ENCODE results near the gene ATP10A. TPM values are rescaled to one million over a fixed set of nuclear protein-coding genes. Genes with fewer than 3 reads are reported as not detected.

ATP10A gene
- total RNA-seq, 4 donors from 2014 or later = 3.8 to 7.1 (median 5.2) TPM

GRCh38 chr15:25780479-25781255, 82.5 kb downstream of the ATP10A start:
- no peak overlapping the region for H3K4me3 ChIP-seq
- 94% methylated on average over 28 of the region's 28 CpGs for WGBS
- no peaks in the 10 kb centered on the region for H3K9me3 ChIP-seq
- no peak overlapping the region for H3K27ac ChIP-seq
- peak in 1 of 2 donors; percentile 43 for DNase-seq (ENCODE audit: low spot score in 2 of 2)
- no peaks in the 10 kb centered on the region for H3K27me3 ChIP-seq
- H3K4me1 ChIP-seq = peaks cover 25% of the 10 kb centered on the region
- H3K36me3 ChIP-seq = no peaks in the 10 kb centered on the region
- TF ChIP-seq CTCF (IDR thresholded peaks at IDR 0.05) = no peak
- TF ChIP-seq POLR2AphosphoS5 (IDR thresholded peaks at IDR 0.05) = no peak
- TF ChIP-seq EP300 (IDR thresholded peaks at IDR 0.05) = no peak
- TF ChIP-seq POLR2A (IDR thresholded peaks at IDR 0.05) = no peak

DNA sequence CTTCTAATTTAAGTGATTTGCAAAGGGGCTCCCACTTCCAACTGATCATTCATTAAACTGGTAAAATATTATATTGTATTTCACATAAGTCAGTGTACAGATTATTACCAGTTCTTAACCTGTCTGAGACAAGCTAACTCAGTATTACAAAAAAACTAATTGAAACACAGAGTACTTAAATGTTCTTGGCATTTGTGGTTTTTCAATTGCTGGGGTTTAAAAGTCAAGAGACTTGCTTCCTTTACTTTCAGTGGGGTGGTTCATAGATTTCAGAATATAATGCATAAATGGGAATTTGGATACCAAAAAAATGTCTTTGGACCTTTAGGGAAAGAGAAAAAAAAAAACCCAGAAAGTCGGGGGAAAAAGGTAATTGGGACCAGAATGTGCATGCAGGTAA, 85.0 kb downstream of the ATP10A start:
- Histone ChIP-seq H3K27ac (no peak overlapping the region), H3K9me3 (no peaks in the 10 kb centered on the region), H3K4me1 (peaks cover 15% of the 10 kb centered on the region), H3K27me3 (no peaks in the 10 kb centered on the region), H3K4me3 (no peak overlapping the region), H3K36me3 (no peaks in the 10 kb centered on the region)
- TF ChIP-seq POLR2A (IDR thresholded peaks at IDR 0.05) (no peak), EP300 (IDR thresholded peaks at IDR 0.05) (no peak), CTCF (IDR thresholded peaks at IDR 0.05) (no peak), POLR2AphosphoS5 (IDR thresholded peaks at IDR 0.05) (no peak)
- 83% methylated on average over 1 of the region's 1 CpG for WGBS
- no peak for DNase-seq (ENCODE audit: low spot score in 2 of 2)

DNA sequence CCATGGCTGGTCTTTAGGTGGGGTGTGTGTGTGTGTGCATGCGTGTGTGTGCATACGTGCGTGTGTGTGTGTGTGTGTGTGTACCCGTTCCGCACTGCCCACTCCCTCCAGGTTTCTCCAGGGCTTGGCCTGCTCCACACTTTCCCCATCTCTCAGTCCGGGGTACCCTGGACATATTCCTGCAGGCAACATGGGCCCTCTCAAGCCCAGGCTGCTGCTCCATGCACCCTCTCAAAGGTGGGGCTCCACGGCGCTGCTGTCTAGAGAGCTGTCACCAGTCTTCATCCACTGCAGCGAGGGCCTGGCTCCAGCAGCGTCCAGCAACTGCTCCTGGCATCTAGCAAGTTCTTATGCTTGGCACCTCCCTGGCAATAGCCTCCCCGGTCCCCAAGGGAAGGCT, 86.1 kb downstream of the ATP10A start:
- TF ChIP-seq POLR2A (IDR thresholded peaks at IDR 0.05) = no peak
- no peak for TF ChIP-seq EP300 (IDR thresholded peaks at IDR 0.05)
- TF ChIP-seq CTCF (IDR thresholded peaks at IDR 0.05) = no peak
- TF ChIP-seq POLR2AphosphoS5 (IDR thresholded peaks at IDR 0.05) = no peak
- peaks cover 15% of the 10 kb centered on the region for H3K4me1 ChIP-seq
- 86% methylated on average over 5 of the region's 11 CpGs for WGBS
- no peaks in the 10 kb centered on the region for H3K27me3 ChIP-seq
- no peak overlapping the region for H3K4me3 ChIP-seq
- H3K27ac ChIP-seq = no peak overlapping the region
- H3K9me3 ChIP-seq = no peaks in the 10 kb centered on the region
- DNase-seq (ENCODE audit: low spot score in 2 of 2) = peak in 1 of 2 donors; percentile 37
- H3K36me3 ChIP-seq = no peaks in the 10 kb centered on the region

GRCh38 chr15:25776071-25776746, 86.9 kb downstream of the ATP10A start:
- 86% methylated on average over 15 of the region's 15 CpGs for WGBS
- Histone ChIP-seq H3K36me3 (no peaks in the 10 kb centered on the region), H3K27ac (peak overlapping the region; percentile 27), H3K4me3 (no peak overlapping the region), H3K9me3 (no peaks in the 10 kb centered on the region), H3K27me3 (no peaks in the 10 kb centered on the region), H3K4me1 (peaks cover 15% of the 10 kb centered on the region)
- DNase-seq (ENCODE audit: low spot score in 2 of 2) = peak in 1 of 2 donors; percentile 39
- no peak for TF ChIP-seq EP300 (IDR thresholded peaks at IDR 0.05)
- no peak for TF ChIP-seq POLR2AphosphoS5 (IDR thresholded peaks at IDR 0.05)
- no peak for TF ChIP-seq POLR2A (IDR thresholded peaks at IDR 0.05)
- TF ChIP-seq CTCF (IDR thresholded peaks at IDR 0.05) = no peak

- peak in 2 of 3 donors; percentile 7 to 71 for TF ChIP-seq POLR2AphosphoS5 (IDR thresholded peaks at IDR 0.05)
- TF ChIP-seq POLR2A (IDR thresholded peaks at IDR 0.05) = no peak
- Histone ChIP-seq H3K27me3 (no peaks in the 10 kb centered on the region), H3K36me3 (no peaks in the 10 kb centered on the region), H3K27ac (no peak overlapping the region), H3K9me3 (no peaks in the 10 kb centered on the region), H3K4me3 (no peak overlapping the region), H3K4me1 (peaks cover 15% of the 10 kb centered on the region)
- DNase-seq (ENCODE audit: low spot score in 2 of 2) = peak in 1 of 2 donors; percentile 80
- 31% methylated on average over 13 of the region's 13 CpGs for WGBS
These were observed 87.7 kb downstream of the ATP10A start for GRCh38 chr15:25775317-25775912.
